CD8-positive, alpha-beta memory T cell (primary cell): ENCODE results near the gene ATP2B3. TPM values are rescaled to one million over a fixed set of nuclear protein-coding genes. Genes with fewer than 3 reads are reported as not detected.

Experiments
- polyA plus RNA-seq: library from polyadenylated mRNA; unstranded; fragments of 300-500 nt; fragmentation: Illumina TruSeq; gene quantifications from one replicate; pipeline ENCODE4 v1.2.3, GENCODE V29; 2021
- total RNA-seq, 2 experiments: library from RNA; stranded (reverse); gene quantifications; one replicate each; pipeline ENCODE4 v1.2.3, GENCODE V29; 2021

The ATP2B3 gene
- total and polyA plus RNA-seq, 3 experiments from 2014 or later = not detected

Other genes with a start within 250 kb of the ATP2B3 start
- not detected for gene PNMA6F, start 195.9 kb upstream of the ATP2B3 start, total RNA-seq
- not detected for gene PNMA6F, start 195.9 kb upstream of the ATP2B3 start, polyA plus RNA-seq
- 10 to 100 TPM in 1 of 2 experiments, 1 to 10 TPM in 1; 9.2 to 10.1 TPM for gene ZNF275, start 183.5 kb upstream of the ATP2B3 start, total RNA-seq
- 5.4 TPM for gene ZNF275, start 183.5 kb upstream of the ATP2B3 start, polyA plus RNA-seq
- gene PNMA6E, start 116.3 kb upstream of the ATP2B3 start, total RNA-seq = not detected
- gene PNMA6E, start 116.3 kb upstream of the ATP2B3 start, polyA plus RNA-seq = not detected
- gene ZFP92, start 106.2 kb upstream of the ATP2B3 start, total RNA-seq = 1 to 10 TPM; 1.7 to 1.9 TPM
- 0.41 TPM for gene ZFP92, start 106.2 kb upstream of the ATP2B3 start, polyA plus RNA-seq
- 1 to 10 TPM; 1.9 to 2.3 TPM for gene TREX2, start 71.6 kb upstream of the ATP2B3 start, total RNA-seq
- 0.77 TPM for gene TREX2, start 71.6 kb upstream of the ATP2B3 start, polyA plus RNA-seq
- 10 to 100 TPM; 70.2 to 73.8 TPM for gene HAUS7, start 47.1 kb upstream of the ATP2B3 start, total RNA-seq
- 29.9 TPM for gene HAUS7, start 47.1 kb upstream of the ATP2B3 start, polyA plus RNA-seq
- not detected for gene BGN, start 22.7 kb upstream of the ATP2B3 start, total RNA-seq
- not detected for gene BGN, start 22.7 kb upstream of the ATP2B3 start, polyA plus RNA-seq
- 10 to 100 TPM; 36.2 to 38.3 TPM for gene CCNQ, start 81.5 kb downstream of the ATP2B3 start, total RNA-seq
- gene CCNQ, start 81.5 kb downstream of the ATP2B3 start, polyA plus RNA-seq = 36.9 TPM
- under 1 TPM; 0.09 to 0.15 TPM for gene DUSP9, start 129.6 kb downstream of the ATP2B3 start, total RNA-seq
- gene DUSP9, start 129.6 kb downstream of the ATP2B3 start, polyA plus RNA-seq = 0.08 TPM
- gene PNCK, start 156.2 kb downstream of the ATP2B3 start, total RNA-seq = not detected
- not detected for gene PNCK, start 156.2 kb downstream of the ATP2B3 start, polyA plus RNA-seq
- gene SLC6A8, start 170.3 kb downstream of the ATP2B3 start, total RNA-seq = 1 to 10 TPM; 1.0 to 1.2 TPM
- 0.12 TPM for gene SLC6A8, start 170.3 kb downstream of the ATP2B3 start, polyA plus RNA-seq
- gene BCAP31, start 206.7 kb downstream of the ATP2B3 start, total RNA-seq = 100 to 1,000 TPM; 140 to 153 TPM
- gene BCAP31, start 206.7 kb downstream of the ATP2B3 start, polyA plus RNA-seq = 333 TPM
- 1 to 10 TPM; 3.9 to 4.1 TPM for gene ABCD1, start 207.2 kb downstream of the ATP2B3 start, total RNA-seq
- gene ABCD1, start 207.2 kb downstream of the ATP2B3 start, polyA plus RNA-seq = 3.4 TPM
- gene PLXNB3, start 246.6 kb downstream of the ATP2B3 start, total RNA-seq = under 1 TPM; 0.51 to 0.57 TPM
- gene PLXNB3, start 246.6 kb downstream of the ATP2B3 start, polyA plus RNA-seq = not detected